Stimulated activated naive CD4-positive, alpha-beta T cell treated with Interleukin-2 at 50 U/mL for 16 hours (primary cell): ENCODE data around the gene POLR2F.

ENCODE experiments used
- DNase-seq: peaks from one replicate; lab custom pipeline; 2025; lab: John Stamatoyannopoulos, UW

Gene POLR2F

DNA sequence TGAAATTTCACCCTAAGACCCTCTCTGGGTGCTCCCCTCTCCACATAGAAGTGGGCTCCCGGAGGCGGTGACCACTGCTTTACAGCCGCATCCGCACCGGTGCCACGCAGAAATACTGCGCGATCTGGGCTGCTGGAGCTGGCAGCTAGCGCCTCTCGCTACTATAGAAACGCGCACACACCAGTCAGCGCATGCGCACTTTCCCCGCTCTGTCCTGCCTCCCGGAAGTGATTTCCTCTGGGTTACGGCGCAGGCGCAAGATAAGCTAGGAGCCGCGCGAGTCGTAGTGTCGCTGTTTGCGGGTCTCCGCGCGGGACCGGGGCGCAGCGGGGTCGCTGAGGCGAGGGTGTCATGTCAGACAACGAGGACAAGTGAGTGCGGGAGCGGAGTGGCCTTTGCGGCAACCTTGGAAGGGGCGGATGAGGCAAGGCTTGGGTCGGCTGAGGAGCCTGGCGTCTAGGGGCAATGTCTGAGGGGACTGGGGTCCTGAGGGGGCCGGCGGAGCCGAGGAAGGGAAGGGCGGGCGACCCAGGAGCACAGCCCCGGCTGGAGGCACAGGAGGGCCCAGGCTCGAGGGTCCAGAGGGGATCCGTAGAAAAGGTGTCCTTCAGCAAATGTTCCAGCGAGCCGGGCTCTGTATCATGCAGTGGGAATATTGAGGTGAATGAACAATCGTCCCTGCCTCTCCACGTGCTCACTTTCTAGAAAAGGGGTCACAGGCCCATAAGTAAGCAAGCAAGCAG, at the start of gene POLR2F, which contains the start of gene C22orf23:
Gene POLR2F, plus strand, starts transcription at position 263 of the 743 bp plus-strand sequence. Its CDS starts 89 bp downstream, at position 352.
Gene C22orf23, minus strand, starts transcription at position 165 of the 743 bp plus-strand sequence. CDS start 452 bp downstream, outside the sequence.
- peak; percentile 92 for DNase-seq

DNA sequence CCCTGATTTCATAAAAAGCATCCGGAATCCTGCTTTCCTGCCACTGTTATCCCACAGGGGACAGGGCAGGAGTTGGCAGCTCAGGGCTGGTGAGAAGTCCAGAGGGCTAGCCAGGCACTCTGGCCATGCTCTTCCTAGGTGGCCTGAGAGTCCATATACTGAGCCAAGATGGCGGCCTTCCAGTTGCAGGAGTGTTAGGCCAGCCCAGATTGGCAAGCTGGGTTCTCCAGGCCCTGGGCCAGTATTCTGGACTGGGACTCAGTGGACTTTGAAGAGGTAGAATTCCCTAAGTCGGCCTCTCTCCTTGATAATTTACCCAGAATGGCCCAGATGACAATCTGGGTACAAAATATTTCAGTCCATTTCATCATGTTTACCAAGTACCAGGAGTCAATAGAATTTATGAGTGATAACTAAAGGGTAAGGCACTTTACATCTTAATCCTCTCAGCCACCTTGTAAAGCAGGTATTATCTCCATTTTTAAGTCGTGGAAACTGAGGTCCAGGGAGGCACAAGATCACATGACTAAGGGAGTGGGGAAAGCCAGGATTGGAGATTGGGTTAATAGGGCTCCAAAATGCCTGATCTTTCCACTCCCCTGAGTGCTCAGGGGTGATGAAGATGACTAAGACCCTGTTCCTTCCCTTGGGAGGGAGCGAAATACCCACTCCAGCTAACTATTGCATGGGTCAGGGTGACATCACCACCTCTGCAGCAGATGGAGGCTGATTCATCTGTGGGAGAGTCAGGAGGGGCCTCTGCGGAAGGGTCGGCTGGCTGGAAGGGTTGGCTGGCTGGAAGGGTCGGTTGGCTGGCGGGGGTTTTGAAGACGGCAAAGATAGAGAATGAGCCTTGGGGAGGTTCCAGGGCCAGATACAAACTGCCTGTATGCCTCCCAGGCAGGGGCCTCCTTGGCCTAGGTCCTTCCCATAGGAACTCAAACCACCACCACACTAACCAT, 48.6 kb upstream of the POLR2F start:
- DNase-seq: no peak

DNA sequence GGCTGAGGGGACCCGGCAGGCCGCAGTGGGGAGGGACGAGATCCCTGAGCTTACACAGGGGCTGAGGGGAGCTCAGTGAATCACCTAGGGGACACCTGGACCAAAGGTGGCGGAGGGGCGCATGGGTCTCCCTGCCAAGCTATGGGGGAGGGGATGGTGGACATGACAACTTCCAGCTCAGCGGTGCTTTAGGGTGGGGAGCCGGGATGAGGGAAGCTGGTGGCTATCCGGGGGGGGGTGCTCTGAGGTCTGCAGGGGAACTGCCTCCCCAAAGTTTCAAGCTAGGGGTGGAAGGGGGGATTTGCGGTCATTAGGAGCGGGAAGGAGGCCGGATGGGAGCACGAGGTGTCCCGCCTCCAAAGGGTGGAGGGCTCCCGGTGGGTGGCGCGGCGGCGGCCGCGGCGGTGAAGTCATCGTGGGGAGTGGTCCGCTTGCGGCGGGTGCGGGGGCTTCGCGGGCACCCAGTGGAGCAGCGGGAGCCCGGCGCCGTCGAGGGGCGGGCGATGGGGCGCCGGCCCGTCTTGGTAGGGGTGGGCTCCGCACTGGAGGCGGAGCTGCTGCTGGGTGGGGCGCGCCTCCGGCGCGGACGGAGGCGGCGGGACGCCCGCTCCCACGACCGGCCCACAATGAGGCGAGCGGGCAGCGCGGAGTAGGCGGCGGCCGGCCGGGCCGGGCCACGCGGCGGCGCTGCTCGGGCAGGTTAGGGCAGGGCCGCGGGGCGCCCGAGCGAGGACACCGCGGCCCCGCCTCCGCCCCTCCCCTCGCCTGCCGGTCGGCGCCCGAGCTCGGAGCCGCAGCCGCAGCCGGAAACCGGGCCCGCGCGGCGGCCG, 47.8 kb upstream of the POLR2F start, which contains the start of gene MICALL1:
Gene MICALL1, plus strand, starts transcription at position 764 of the 830 bp plus-strand sequence. CDS start 126 bp downstream, outside the sequence.
- DNase-seq: peak; percentile 46

DNA sequence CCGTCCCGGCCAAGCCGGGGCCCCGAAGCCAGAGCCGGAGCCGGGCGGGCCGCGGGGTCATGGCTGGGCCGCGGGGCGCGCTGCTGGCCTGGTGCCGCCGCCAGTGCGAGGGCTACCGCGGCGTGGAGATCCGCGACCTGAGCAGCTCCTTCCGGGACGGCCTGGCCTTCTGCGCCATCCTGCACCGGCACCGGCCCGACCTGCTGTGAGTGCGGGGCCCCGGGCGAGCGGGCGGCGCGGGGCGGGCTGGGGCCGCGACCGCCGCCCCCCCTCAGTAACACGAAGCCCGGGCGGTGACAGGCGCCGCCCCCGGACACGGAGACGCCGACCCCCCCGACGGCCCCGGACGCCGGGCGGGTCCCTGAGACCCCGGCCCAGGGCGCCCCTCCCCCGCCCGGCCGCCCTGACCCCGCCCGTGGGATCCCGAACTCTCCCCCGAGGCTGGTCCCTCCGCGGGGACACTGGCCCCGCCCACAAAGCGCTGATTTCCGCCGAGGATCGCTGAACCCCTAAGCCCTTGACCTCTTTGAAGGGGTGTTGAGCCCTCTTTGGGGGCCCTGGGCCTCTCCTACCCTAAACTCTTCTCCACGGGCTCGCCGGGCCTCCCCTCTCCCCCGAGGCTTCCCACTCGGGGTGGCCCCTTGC, 47.0 kb upstream of the POLR2F start:
- DNase-seq: peak; percentile 18

DNA sequence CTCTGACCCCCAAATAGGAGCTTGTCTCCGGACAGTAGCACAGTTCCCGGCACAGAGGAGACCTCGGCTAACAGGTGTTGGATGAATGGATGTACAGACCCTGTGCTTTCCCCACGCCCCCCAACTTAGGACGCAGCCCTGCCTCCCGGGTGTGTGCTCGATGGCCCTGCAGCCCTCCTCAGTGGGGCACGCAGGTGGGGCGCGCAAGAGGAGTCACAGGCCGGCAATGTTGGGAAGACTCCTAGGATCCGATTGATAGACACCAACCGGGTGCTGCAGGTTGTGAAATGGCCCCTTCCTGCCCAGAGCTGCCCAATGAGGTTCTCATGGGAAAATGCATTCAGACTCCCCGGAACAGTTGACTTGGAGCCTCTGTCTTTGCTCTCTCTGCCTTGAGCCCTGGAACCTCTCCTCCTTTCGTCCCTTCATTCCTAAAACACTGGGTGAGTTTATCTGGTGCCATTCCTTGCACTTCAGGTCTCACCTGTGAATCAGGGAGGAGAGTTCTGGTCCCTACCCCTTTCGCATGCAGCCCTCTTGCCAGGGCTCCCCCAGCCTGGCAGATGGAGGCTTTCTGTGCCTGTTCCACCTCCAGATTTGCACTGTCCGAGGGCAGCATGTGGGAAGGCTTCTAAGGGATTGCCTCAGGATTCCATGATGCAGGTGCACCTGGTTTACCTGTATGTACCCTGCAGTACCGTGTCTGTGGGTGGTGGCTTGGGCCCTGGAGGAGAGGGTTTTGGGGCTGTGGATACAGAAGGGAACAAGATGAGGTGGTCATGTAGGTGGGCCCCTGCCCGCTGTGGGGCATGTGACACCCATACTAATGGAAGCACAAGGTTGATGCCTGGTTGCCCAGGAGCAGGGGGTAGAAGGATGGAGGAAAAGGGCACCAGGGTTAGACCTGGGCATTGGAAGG, 46.2 kb upstream of the POLR2F start:
- no peak for DNase-seq

DNA sequence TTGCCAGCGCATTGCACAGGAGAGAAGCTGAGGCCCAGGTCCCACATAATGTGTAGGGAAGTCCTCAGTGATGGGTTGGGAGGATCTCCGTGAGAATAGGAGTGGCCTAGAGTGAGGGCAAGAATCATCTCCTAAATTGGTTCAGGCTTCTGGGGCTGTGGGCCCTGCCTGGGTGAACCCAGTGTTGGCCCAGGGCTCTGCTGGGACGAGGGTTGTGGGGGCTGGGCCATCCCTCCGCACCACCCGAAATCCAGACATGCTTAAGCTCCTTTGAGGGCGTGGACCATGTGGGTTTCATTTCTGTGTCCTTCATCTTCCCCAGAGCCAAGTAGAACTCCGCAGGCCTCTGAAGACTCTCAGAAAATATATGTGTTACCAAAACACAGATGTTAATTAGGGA, 43.7 kb upstream of the POLR2F start:
- DNase-seq: no peak

DNA sequence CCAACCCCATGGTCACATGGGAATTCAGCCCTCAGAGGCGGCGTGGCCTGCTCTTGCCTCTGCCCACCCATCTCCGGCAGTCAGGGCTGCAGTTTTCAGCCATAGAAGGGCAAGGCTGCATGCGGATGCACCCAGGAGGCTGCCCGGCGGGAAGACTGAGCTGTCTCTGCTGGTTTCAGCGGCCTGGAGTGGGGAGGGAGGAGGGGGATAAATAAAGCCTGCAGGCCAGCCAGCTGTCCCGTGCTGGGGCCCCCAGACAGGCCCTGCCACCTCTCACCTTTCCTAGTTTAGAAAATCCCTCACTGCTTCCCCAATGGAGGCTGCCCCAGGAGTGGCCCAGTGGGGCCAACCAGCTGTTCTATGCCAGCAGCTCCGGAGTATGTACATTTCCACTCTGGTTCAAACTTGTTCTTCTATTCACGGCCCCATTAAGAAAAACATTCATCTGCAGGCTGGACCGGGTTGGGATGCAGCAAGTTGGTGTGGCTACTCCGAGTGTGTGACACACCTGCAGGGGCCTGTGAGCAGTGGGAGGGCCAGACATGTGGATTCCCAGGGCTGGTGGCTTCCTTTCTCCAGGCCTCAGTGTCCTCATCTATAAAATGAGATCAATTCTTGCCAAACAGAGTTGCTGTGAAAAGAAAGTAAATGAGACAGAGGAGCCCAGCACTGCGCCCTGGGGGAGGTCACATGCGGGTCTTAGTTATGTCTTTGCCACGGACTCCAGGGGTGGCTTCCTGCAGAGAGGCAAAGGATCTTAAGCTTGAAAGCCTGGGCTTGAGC, 42.4 kb upstream of the POLR2F start:
- no peak for DNase-seq

DNA sequence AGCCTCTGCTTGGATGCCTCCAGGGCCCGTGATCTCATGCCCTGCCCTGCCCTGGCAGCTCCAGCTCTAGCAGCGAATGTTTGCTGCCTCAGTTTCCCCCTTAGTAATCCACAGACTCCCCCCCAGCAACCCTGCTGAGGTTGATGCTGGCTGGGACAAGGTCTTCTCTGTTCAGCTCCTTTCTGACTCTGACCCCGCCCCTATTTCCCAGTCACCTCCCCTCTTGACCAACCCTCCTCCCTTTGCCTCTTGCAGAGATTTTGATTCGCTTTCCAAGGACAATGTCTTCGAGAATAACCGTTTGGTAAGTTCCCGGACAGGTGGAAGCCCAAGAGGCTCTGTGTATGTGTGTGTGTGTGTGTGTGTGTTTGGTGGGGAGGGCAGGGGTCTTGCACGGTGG, 41.8 kb upstream of the POLR2F start:
- no peak for DNase-seq

DNA sequence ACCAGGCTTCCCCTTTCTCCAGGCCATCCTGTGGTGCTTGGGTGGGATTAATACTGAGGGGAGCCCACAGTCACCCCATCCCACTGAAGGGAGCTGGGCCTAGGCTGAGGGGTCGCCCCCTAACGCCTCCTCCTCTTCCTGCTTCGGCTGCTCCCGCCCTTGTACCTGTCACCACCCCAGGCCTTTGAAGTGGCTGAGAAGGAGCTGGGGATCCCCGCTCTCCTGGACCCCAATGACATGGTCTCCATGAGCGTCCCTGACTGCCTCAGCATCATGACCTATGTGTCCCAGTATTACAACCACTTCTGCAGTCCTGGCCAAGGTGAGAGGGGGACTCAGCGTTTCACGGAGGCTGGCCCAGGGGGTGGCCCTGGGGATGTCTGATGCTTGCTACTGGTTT, 41.3 kb upstream of the POLR2F start:
- no peak for DNase-seq

DNA sequence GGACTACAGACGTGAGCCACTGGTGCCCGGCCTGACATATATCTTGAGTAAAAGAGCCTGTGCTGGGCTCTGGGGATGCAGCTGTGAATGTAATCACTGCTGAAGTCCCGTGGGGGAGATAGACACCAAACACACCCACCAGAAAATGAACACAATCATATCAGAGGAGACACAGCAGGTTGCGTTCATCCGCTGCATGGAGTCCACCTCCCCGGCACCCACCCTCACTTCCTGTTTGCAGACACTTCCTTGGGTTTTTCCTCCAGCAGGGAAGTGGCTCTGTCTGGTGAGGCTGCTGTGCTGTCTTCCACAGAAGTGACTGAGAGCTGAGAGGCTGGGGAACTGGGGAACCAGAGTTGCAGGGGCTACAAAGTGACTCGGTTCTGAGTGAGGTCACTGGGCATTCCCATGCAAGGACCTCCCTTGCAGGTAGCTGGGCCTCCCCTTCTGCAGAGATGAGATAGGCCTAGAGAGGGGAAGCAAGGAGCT, 40.2 kb upstream of the POLR2F start:
- DNase-seq: no peak

DNA sequence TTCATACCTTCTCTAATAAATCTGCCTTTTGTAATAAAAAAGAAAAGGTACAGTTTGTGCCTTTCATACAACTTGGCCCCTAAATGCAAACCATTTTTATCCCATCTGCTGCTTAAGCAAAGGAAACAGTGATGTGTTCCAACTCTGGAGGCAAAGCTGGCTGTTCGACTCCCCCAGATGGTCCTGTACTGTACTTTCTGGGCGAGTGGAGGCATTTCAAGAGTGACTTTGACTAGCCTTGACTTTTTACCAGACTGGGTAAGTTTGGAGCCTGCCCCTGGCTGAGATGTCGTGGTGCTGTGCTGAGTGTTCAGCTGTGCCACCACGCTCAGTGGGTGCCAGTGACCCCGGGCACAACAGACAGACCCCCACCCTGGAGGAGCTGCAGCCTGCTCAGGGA, 37.2 kb upstream of the POLR2F start:
- no peak for DNase-seq

DNA sequence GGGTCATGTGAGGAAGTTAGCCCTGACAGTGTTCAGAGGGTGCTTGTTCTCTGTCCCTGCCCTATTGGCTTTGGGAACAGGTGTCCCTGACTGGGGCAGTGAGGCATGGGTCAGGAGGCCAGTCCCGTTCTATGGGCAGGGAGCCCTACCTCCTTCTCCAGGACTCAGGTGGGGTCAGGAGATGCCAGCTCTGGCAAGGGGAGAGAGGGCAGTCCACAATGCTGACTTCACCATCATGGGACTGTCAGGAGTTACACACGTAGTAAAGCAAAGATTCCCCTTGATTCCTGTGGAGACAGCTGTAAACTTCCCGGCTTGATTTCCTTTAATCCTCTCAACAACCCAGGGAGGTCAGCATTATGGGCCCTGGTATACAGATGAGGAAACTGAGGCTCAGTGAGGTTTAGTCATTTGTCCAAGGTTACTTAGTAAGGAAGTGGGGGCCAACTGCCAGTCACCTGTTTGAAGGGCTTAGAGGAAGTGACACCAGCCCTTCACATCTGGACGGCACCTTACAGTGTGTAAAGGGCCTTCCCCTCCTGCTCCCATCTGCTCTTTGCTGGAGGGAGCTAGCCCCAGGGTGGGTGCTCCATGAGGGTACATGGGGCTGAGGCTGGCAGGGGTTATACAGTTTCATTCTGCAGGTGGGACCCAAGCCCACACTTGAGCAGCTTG, 35.5 kb upstream of the POLR2F start:
- DNase-seq: no peak

DNA sequence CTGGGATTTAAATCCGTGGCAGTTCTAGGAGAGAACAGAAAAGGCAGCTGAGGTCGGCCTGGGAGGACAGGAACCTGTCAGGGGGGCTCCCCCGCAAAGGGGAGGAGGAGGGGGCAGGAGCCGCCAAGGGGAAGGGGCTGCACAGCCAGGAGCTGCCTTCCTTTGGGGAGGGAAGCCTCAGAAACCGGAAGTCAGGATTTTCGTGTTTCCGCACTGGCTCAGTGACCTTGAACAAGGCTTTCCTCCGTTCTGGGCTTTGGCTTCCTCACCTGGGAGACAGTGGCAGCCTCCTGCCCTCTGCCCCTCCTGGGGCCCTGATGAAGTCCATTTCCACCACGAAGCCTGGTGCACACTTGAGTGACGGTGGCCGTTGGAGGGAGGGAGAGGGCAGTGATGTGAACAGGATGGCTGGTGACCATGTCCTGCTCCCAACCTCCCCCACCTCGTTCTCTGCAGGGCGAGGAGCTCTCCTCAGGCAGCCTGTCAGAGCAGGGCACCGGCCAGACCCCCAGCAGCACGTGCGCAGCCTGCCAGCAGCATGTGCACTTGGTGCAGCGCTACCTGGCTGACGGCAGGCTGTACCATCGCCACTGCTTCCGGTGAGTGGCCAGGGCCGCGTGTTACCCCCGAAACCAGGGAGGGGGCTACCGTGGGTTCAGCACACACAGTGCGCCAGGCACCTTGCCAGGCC, 34.8 kb upstream of the POLR2F start:
- no peak for DNase-seq

DNA sequence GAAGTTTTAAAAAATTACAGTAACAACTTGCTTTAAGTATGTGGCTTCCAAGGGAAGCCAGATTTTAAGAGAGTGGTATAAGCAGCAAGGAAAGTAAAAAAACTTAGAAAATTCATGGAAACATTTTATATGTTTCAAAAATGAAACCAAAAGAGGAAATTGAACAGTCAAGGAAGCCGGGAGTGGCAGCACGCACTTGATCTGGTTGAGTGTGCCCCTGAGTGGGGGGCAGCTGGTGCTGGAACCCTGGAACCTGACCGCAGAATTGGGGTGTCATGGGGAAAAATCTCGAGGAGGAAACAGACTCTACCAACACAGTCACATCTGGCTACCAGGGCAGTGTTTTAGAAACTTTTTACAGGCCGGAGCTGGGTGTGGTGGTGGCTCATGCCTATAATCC, 33.4 kb upstream of the POLR2F start:
- no peak for DNase-seq

DNA sequence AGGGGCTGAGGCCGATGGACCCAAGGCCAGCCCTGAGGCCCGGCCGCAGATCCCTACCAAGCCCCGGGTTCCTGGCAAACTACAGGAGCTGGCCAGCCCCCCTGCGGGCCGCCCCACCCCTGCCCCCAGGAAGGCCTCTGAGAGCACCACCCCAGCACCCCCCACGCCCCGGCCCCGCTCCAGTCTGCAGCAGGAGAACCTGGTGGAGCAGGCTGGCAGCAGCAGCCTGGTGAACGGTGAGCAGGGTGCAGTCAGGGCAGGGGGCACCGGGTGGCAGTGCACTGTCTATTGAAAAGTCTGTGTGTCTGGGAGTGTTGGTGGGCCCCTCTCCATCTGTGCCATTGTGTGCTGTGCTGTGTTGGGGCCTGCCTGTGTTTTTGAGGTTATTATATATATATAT, 31.3 kb upstream of the POLR2F start:
- no peak for DNase-seq

DNA sequence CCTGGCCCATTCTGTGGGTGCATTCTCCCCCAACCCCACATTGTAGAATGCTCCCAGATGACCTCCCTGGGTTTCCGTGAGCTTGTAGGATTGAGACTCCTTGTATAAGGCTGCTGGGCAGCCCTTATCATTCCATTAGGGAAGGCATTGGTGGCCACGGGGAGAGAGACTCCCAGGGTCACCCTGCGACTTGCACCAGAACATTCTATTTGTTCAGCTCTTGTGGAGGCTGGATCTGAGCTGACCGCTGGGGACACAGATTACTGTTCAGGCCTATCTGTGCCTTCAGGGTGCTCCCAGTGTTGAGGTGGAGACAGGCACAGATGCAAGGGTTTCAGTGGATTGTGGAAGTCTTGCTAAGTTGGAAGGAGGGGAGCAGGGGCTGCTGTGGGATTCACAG, 29.6 kb upstream of the POLR2F start:
- no peak for DNase-seq

DNA sequence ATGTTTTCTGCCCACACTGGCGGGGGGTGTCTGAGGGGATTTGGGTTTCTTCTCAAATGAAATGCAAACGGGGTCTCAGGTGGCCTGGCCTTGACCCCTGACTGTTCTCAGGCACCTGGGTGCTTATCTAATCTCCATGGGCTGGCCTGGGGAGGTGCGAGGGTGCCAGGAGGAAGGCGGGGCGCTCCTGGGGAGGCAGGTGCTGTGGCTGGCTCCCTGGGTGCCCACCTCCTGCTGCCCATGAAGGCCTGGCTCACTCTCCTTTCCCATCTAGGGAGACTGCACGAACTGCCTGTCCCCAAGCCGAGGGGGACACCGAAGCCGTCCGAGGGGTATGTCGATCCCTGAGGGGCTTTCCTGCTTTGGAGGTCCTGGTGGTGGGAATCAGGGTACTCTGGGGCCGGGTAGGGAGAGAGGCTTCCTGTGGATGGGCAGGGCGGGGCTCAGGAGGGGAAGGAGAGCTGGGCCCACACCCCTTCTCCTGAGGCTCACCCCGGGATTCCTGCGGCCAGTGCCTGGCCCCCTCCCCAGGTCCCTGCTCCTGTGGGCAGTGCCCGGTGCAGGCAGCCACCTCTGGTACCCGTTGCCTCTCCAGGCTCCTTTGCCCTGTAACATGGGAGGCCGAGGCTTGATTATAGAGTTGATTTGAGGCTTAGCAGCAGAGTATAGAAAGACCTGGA, 29.0 kb upstream of the POLR2F start:
- DNase-seq: no peak

DNA sequence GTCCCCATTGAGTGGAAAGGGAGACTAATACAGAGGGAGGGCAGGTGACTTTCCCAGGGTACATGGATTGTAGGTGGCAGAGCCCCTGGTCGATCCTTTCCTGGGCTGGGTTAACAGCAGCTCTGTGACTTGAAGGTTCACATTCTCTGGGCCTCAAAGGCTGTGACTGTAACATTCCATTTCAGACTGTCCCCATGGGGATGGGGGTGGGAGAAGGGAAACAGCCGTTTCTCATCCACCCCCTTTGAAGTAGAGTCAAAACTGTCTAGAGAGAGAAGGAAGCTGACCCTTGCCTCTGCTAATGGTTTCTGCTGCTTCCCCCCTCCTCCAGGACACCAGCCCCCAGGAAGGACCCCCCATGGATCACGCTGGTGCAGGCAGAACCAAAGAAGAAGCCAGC, 28.2 kb upstream of the POLR2F start:
- no peak for DNase-seq
